Measurements from ENCODE around the gene CLEC2L.

- TF ChIP-seq ZNF114 (CRISPR knock-in tag; IDR thresholded peaks at IDR 0.05) (no peak), JUNB (IDR thresholded peaks at IDR 0.05; ENCODE audit: unreplicated experiment) (no peak), POLR2AphosphoS5 (IDR thresholded peaks at IDR 0.05; ENCODE audit: low read depth) (no peak), EZH2 (IDR thresholded peaks at IDR 0.05; ENCODE audit: low read depth, unreplicated experiment) (no peak), EZH2phosphoT487 (IDR thresholded peaks at IDR 0.05; ENCODE audit: unreplicated experiment) (no peak)
- TF ChIP-seq, protein P1, sequence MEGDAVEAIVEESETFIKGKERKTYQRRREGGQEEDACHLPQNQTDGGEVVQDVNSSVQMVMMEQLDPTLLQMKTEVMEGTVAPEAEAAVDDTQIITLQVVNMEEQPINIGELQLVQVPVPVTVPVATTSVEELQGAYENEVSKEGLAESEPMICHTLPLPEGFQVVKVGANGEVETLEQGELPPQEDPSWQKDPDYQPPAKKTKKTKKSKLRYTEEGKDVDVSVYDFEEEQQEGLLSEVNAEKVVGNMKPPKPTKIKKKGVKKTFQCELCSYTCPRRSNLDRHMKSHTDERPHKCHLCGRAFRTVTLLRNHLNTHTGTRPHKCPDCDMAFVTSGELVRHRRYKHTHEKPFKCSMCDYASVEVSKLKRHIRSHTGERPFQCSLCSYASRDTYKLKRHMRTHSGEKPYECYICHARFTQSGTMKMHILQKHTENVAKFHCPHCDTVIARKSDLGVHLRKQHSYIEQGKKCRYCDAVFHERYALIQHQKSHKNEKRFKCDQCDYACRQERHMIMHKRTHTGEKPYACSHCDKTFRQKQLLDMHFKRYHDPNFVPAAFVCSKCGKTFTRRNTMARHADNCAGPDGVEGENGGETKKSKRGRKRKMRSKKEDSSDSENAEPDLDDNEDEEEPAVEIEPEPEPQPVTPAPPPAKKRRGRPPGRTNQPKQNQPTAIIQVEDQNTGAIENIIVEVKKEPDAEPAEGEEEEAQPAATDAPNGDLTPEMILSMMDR (conservative IDR thresholded peaks at IDR 0.05; ENCODE audit: low read depth in 2 of 2) = no peak
- TF ChIP-seq, protein P2, sequence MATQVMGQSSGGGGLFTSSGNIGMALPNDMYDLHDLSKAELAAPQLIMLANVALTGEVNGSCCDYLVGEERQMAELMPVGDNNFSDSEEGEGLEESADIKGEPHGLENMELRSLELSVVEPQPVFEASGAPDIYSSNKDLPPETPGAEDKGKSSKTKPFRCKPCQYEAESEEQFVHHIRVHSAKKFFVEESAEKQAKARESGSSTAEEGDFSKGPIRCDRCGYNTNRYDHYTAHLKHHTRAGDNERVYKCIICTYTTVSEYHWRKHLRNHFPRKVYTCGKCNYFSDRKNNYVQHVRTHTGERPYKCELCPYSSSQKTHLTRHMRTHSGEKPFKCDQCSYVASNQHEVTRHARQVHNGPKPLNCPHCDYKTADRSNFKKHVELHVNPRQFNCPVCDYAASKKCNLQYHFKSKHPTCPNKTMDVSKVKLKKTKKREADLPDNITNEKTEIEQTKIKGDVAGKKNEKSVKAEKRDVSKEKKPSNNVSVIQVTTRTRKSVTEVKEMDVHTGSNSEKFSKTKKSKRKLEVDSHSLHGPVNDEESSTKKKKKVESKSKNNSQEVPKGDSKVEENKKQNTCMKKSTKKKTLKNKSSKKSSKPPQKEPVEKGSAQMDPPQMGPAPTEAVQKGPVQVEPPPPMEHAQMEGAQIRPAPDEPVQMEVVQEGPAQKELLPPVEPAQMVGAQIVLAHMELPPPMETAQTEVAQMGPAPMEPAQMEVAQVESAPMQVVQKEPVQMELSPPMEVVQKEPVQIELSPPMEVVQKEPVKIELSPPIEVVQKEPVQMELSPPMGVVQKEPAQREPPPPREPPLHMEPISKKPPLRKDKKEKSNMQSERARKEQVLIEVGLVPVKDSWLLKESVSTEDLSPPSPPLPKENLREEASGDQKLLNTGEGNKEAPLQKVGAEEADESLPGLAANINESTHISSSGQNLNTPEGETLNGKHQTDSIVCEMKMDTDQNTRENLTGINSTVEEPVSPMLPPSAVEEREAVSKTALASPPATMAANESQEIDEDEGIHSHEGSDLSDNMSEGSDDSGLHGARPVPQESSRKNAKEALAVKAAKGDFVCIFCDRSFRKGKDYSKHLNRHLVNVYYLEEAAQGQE (IDR thresholded peaks at IDR 0.05; ENCODE audit: unreplicated experiment) = no peak
Observed at GRCh38 chr7:139548302-139549028, 25.0 kb downstream of the CLEC2L start.

Data from GM23338 (cell line).